Liver (tissue), 3 donors: ENCODE measurements around the gene DACH1.

ENCODE experiments used
- CTCF ChIP-seq: fragments of 150-350 bp; IDR thresholded peaks from 2 replicates; pipeline ENCODE4 v1.5.1; 2017; ENCODE audit warnings: improper control_type of control experiment, low read depth, low read length; ENCODE audit not compliant: missing input control
- EGR1 ChIP-seq, 2 donors: IDR thresholded peaks; 2 replicates each; pipeline ENCODE4 v1.6.1; 2016 to 2018; ENCODE audit warnings: antibody characterized with exemption in 2 of 2, low read depth in 2 of 2
- FOXA1 ChIP-seq: IDR thresholded peaks from 2 replicates; pipeline ENCODE4 v1.6.1; 2016; ENCODE audit warnings: antibody characterized with exemption
- GABPA ChIP-seq, 2 donors: IDR thresholded peaks in 1 of 2; conservative IDR thresholded peaks in 1 of 2; 2 replicates each; pipeline ENCODE4 v1.6.1; 2016; ENCODE audit warnings: antibody characterized with exemption in 2 of 2, mild to moderate bottlenecking in 1 of 2, moderate library complexity in 1 of 2
- HNF4A ChIP-seq, 2 donors: conservative IDR thresholded peaks; 2 replicates each; pipeline ENCODE4 v1.6.1; 2016; ENCODE audit warnings: antibody characterized with exemption in 2 of 2, mild to moderate bottlenecking in 2 of 2
- HNF4G ChIP-seq: IDR thresholded peaks from 2 replicates; pipeline ENCODE4 v1.6.1; 2016; ENCODE audit warnings: antibody characterized with exemption
- JUND ChIP-seq, 2 donors: IDR thresholded peaks; 2 replicates each; pipeline ENCODE4 v1.6.1; 2016; ENCODE audit warnings: antibody characterized with exemption in 2 of 2
- RAD21 ChIP-seq, 2 donors: IDR thresholded peaks; 2 replicates each; pipeline ENCODE4 v1.6.1; 2016; ENCODE audit warnings: antibody characterized with exemption in 2 of 2, mild to moderate bottlenecking in 2 of 2
- REST ChIP-seq: IDR thresholded peaks from 2 replicates; pipeline ENCODE4 v1.6.1; 2016; ENCODE audit warnings: antibody characterized with exemption, mild to moderate bottlenecking
- RXRA ChIP-seq, 2 donors: IDR thresholded peaks; 2 replicates each; pipeline ENCODE4 v1.6.1; 2017 to 2018; ENCODE audit warnings: antibody characterized with exemption in 2 of 2, mild to moderate bottlenecking in 1 of 2
- SP1 ChIP-seq: IDR thresholded peaks from 2 replicates; pipeline ENCODE4 v1.6.1; 2018; ENCODE audit warnings: antibody characterized with exemption, mild to moderate bottlenecking
- TAF1 ChIP-seq: conservative IDR thresholded peaks from 2 replicates; pipeline ENCODE4 v1.6.1; 2016; ENCODE audit warnings: antibody characterized with exemption, mild to moderate bottlenecking
- YY1 ChIP-seq: IDR thresholded peaks from 2 replicates; pipeline ENCODE4 v1.6.1; 2016; ENCODE audit warnings: antibody characterized with exemption, mild to moderate bottlenecking
- TF ChIP-seq, protein P1 (sequence below): IDR thresholded peaks from 2 replicates; pipeline ENCODE4 v1.6.1; 2016; ENCODE audit warnings: antibody characterized with exemption
- donor health status: healthy.
- donor health status: healthy.

DNA sequence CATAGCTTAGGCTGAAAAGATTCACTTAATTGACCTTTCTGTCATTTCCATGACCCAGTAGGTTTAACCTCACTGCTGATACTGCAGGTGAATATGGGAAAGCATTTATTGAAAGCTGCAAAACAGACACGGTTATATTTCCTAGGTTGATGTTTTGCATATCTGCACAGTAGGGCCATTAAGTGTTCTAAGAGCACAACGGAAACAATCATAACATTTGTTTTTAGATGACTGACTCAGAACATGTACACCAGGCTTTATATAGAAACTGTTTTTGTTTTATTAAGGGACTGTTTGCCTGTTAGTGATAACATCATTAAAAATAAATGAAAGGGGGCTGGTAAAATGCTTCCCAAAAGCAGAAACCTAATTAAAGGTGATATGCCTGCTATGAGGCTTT lies 367.8 kb downstream of the DACH1 start:
- TF ChIP-seq CTCF (no peak), RAD21 (IDR thresholded peaks at IDR 0.05) (no peak), JUND (IDR thresholded peaks at IDR 0.05) (no peak), HNF4G (no peak), SP1 (no peak), GABPA (IDR thresholded peaks at IDR 0.05 in 1 of 2, conservative IDR thresholded peaks at IDR 0.05 in 1 of 2) (no peak), EGR1 (IDR thresholded peaks at IDR 0.05; ENCODE audit: low read depth in 2 of 2) (no peak), YY1 (no peak), TAF1 (no peak), REST (no peak), HNF4A (conservative IDR thresholded peaks at IDR 0.05) (no peak), RXRA (IDR thresholded peaks at IDR 0.05) (no peak), FOXA1 (no peak)
- TF ChIP-seq, protein P1, sequence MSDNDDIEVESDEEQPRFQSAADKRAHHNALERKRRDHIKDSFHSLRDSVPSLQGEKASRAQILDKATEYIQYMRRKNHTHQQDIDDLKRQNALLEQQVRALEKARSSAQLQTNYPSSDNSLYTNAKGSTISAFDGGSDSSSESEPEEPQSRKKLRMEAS, result no peak
